GM18909 (cell line): ENCODE data around the gene ARRB2.
"Not testable (repeated sequence)": the region's sequence is repeated elsewhere in the genome, so short reads cannot be mapped to it uniquely, and the experiment has no call there.

ENCODE experiments used
- ATAC-seq: cut with Tn5 transposase; IDR thresholded peaks from one replicate; pipeline ENCODE4 v1.9.1; 2021; ENCODE audit warnings: mild to moderate bottlenecking; ENCODE audit not compliant: unreplicated experiment, poor library complexity

ARRB2 gene

DNA sequence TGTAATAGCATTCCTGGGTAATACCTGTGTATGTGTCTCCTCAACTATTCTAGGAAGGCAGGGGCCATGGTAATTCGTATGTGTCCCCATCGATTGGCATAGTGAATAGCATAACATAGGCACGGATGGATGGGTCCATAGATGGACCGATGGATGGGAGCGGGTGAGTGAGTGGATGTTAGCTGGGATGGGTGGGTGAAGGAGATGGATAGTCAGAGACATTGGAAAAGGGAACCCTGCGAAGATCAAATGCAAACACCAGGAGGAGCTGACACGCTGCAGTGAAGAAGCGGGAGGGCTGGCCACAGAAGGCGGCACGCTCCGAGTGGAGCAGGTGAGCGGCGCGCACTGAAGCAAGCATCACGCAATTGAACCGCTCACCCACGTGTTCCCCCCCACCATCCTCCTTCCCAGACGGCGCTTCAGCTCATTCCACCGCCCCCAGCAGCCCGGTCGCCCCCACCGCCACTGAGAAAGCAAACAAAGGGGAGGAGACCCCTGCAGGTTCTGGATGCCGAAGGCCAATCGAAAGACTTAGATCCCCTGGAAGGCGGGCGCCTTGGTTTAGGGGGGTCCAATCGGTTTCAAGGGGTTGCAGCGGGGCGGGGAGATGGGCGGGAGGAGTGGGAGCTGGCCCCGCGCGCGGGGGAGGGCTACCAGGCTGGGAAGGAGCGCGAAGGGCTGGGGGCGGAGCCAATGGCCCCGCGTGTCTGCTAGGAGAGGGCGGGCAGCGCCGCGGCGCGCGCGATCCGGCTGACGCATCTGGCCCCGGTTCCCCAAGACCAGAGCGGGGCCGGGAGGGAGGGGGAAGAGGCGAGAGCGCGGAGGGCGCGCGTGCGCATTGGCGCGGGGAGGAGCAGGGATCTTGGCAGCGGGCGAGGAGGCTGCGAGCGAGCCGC is at the start of gene ARRB2:
TSS of gene ARRB2 (plus strand) at position 839 of the 899 bp plus-strand sequence. CDS start 90 bp downstream, outside the sequence.
- peak; percentile 88 for ATAC-seq

DNA sequence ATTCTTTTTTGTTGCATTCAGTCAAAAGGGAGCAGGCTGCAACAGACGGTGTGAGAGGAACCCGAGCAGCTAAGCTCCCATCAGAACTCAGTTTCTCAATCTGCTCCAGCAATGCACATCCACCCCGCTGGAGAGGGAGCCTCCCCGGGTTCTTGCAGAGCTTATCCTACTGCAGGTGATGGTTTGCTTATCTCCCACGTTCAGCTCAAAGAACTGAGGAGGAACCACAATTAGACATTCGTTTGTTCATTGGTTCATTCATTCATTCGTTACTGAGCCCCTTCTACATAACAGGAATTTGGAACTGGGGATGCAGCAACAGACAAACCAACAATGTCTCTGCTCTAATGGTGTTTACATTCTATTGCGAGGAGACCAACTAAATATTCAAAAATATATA is 46.7 kb upstream of the ARRB2 start:
- ATAC-seq, result no peak

DNA sequence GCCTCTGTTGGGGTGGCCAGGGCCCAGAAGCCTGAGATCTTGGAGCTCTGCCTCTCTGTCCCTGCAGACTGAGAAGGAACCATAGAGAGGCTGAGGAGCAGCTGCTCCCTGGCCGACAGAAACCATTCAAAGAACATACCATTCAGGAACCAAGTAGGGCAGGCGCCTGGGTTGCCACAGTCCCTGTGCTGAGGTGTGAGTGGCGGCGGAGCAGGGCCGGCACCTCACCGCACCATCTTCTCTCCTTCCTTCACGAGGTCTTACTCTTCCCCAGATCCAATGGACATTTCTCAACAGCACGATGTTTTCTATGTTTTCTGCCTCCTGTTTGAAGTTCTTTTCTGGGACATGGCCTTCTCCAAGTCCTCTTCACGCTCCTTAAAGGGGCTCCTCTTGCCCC is 46.2 kb upstream of the ARRB2 start:
- ATAC-seq, result no peak

DNA sequence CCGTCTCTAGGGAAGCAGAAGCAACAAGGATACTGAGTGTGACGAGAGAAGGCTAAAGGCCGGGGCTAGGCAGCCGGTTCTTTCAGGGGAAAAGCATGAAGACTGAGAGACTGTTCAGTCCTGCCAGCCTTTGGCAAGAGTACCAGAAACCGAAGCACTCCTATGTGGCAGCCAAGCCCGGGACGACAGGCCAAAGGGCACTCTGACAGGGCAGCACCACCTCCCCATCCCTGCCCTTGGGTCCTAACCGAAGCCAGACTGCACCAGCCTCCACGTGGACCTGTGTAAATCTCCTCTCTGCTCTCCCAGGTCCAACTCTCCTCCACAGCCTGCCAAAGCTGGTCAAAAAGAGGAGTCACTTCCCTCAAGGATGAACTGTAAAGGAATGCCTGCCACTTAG is 45.4 kb upstream of the ARRB2 start:
- no peak for ATAC-seq

DNA sequence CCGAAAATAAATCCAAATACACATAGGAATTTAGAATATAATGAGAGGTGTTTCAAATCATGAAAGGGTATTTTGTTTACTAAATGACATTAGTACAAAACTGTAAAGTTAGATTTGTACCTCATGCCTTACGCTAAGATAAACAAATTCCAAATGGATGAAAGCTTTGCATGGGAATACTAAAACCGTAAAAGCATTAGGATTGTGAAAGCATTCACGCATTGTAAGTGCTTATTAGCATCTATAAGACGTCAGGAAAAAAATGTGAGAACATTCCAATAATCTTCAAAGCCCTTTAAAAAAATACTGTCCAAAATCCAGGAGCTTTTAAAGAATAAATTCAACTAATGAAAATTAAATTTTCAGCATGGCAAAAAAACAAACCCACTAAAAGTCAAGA is 44.1 kb upstream of the ARRB2 start:
- ATAC-seq, result no peak

DNA sequence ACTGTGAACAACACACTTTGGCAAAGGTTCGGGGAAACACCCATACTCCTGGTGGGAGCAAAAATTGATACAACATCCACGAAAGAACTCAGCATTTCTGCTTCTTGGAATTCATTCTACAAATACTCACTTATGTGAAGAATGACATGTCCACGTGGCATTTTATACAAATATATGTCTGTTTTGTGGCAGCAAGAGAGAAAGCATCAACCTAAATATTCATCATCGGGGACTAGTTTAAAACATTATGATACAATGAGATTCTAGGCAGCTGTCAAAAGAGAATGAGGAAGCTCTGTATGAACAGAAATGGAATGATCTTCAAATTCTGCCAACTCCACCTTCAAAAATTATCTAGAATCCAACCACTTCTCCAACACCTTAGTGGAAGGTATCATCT is 43.3 kb upstream of the ARRB2 start:
- no peak for ATAC-seq

DNA sequence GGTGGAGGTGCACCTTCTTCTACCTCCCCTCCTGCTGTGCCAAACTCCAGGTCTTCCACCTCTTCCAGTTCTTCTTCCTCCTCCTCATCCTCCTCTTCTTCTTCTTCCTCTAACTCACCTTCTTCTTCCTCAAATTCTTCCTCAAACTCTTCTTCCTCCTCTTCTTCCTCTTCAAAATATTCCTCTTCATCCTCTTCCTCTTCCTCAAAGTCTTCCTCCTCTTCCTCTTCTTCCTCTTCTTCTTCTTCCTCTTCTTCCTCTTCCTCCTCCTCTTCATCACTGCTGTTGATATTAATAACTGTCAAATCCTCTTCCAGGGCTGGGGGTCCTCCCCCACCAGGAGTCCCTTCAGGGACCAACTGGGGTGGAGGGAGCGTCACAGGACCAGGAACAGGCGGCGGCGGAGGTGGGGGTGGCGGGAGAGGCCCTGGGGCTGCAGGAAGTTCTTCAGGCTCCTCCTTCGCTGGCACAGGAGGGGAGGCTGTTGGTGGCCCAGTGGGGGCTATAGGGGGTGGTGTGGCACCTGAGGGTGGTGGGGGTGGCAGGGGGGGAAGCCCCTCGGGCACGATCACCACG is 38.3 kb upstream of the ARRB2 start:
- no peak for ATAC-seq

DNA sequence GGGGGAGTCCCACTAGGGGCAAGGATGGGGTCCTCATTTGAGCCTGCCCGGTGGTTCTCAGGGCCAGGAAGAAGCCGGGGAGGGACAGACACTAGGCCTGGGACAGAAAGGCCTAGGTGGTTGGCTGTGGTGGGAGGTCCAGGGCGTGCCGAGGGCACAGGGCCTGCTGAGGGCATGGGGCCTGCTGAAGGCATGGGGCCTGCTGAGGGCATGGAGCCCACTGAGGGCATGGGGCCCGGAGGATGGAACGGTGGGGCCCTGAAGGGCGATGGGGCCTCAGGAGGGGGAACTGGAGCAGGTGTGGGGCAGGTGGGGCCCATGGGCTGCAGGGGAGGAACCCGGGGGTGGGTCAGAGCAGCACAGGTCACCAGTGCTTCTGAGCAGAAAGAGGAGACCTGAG is 37.7 kb upstream of the ARRB2 start:
- no peak for ATAC-seq

DNA sequence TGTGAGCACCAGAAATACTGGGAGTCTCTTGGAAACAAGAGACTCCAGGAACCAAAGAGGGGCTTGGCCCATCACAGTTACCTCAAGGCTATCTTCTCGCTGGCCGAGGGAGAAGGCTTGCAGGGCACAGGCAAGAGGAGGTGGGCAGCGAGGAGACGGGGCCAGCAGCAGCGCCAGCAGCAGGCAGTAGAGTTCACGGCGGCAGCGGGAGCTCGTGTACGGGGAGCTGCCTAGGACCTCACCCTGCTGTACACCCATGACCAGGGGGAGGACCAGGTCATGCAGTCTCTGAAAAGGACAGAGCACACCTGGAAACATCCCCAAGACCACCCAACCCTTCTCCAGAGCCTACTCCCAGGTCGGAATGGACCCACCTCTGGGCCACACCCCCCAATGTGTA is 37.3 kb upstream of the ARRB2 start:
- ATAC-seq, result no peak

DNA sequence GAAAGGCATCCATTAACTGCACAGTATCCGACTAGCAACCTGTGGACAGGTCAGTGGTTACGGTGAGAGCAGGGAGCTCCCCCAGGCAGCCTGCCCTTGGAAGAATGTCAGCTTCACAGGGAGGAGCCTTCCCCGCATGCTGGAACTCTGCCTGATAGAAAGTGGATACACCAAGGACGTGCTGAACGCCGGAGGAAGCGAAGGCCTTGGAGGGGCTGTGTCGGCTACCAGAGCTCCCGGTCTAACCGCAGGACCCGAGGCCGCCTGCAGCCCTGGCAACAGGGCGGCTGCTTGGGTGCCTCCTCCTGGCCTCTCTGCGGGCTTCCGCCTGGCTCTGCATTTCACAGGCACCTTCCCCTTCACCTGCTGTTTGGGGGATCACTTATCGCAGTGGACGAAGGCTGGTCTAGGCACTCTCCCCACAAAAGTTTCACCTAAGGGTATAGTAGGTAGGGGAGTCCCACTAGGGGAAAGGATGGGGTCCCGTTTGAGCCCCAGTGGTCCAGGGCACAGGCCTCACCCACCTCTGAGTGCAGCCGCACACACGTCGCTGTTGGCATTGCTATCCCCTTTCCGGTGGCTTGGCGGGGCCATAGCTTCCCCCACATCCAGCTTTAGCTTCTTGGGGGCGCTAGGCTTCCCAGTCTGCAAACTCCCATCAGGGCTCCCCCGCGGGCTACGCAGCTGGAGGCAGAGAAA is 36.3 kb upstream of the ARRB2 start:
- ATAC-seq, result no peak

DNA sequence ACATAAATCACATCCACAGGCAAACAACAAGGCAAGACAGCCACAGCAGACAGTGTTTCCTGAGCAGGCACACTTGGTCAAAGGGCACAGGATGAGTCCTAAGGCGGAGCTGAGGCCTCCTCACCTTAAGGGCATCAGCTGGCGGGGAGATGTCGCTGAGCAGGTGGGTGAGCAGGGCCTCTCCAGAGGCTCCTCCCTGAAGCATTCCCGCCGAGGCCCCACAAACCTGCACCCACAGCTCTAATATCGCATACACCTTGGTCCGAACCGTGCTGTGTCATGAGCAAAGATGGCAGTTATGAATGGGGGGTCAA is 35.8 kb upstream of the ARRB2 start:
- ATAC-seq, result no peak

DNA sequence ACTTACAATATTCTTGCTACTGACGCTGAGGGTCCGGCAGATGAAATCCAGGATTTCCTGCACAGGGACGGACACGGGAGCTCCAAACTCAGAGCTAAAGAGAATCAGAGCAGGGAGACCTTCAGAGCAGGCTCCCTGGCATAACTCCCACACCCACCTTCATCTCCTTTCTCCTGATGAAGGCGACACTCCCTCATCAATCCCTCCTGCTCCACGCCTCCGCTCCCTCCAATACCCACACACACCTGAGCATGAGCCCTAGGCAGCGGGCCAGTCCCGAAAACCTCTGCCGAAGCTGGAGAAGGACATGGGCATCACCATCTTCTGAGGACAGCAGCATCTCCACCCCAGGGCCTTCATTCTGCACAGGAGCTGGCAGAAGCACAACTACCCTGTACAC is 34.6 kb upstream of the ARRB2 start:
- ATAC-seq, result no peak

DNA sequence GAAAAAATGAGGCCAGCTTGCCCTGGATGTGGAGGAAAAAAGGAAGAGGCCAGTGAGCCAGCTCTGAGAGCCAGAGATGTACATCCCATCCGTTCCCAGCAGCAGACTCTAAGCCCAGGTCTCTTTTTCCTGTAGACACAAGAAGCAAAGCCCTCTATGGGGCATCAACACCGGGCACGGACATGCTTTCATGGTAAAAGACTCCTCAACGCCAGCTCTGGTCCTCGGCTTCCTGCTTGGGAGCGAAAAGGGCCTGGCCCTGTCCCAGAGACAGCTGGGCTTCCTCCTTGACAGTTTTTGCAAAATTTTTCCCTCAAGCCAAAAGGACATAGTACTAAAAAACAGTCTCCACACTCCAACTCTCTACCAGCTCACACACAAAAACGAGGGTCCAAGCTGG is 33.6 kb upstream of the ARRB2 start:
- no peak for ATAC-seq

DNA sequence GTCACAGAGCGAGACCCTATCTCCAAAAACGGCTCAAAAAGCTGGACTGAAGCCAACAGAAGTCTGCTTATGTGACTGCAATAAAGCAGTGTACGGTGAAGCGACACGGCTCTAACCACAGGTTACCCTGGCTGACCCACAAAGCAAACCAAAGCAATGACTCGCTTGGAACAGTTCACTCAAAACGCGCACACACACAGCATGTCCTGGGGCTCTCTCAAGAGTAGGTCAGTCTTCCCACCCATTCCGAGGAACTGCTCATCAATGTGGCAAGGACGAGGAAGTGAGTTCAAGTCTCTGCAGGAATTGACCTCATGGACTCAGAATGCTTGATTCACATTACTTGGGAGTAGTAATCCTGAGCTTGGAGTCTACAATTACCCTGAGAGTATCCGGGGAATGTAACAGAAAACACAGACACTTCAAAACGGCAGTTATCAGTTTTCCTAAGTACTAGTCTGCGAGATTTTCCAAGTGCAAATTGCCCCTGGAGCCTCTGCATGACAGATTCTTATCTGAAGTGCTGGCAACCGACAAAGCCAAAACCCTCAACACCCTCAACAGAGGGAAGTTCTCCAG is 31.9 kb upstream of the ARRB2 start:
- ATAC-seq, result no peak

DNA sequence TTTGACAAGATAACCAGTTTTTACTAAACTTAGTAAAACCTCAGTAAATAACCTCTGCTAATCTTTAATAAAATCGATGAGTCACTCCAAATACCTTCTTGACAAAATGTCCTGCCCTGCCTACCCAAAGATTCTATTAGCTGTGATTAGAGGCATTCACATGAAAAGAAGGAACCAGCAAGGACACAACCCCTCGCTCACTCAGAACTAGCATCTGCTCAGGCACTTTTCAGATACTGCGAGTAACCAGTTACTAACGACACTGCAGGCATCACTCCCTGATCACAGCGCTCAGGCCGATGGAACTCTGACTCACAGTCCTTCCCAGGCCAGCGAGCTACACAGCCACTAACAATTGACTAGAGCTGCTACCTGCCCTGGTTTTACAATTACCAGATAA is 30.8 kb upstream of the ARRB2 start:
- no peak for ATAC-seq

DNA sequence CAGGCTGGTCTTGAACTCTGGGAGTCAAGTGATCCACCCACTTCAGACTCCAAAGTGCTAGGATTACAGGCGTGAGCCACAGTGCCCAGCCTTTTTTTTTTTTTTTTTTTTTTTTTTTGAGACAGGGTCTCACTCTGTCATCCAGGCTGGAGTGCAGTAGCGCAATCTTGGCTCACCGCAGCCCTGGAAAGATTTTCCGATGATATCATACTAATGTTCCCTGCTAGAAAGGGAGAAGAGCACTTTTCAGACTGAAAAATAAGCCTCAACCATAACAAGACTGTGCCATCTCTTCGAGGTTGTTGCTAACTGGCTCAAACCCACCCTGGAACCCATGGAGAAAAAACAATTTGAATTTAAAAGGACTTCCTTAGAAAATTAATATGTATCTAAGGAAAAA is 26.7 kb upstream of the ARRB2 start:
- ATAC-seq, result not testable (repeated sequence)

DNA sequence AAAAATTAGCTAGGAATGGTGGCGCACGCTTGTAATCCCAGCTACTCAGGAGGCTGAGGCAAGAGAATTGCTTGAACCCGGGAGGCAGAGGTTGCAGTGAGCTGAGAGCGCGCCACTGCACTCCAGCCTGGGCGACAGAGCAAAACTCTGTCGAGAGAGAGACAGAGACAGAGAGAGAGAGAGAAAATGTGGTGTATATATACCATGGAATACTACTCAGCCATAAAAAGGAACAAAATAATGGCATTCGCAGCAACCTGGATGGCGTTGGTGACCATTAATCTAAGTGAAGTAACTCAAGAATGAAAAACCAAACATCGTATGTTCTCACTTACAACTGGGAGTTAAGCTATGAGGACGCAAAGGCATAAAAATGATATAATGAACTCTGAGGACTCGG is 20.6 kb upstream of the ARRB2 start:
- not testable (repeated sequence) for ATAC-seq

DNA sequence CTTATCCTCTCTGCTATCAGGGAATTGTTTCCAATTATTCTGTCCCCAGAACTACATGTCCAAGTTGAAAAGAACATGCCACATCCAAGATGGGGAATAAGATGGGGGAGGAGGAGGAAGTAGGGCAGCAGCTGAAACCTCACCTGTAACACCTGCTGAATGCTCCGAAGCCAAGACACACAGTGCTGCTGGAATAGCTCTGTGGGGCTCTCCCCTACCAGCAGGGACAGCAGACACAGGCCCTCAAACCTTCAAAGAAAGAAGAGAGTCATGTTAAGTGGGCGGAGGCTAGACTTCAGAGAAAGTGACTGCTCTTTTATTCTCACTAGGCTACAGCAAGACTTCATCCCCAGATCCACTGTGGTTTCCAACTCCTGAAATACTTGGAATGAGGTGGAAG is 19.7 kb upstream of the ARRB2 start:
- ATAC-seq, result no peak

DNA sequence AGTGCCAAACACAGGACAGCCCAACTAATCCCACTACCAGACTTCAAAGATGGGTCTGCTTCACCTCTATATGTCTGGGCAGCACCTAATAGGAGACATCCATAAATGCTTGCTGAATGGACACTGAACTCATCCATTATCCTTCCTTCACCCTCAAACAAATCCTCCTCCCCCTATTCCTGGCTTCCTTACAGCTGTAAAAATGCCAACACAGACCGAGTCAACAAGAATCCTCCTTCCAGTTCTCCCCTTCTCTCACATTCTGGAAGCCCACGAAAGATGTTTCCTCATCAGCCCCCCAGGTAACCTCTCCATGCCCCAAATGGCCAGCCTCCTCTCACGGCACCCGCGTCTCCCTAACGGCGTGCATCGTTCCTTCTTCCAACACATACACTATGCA is 18.7 kb upstream of the ARRB2 start:
- no peak for ATAC-seq

DNA sequence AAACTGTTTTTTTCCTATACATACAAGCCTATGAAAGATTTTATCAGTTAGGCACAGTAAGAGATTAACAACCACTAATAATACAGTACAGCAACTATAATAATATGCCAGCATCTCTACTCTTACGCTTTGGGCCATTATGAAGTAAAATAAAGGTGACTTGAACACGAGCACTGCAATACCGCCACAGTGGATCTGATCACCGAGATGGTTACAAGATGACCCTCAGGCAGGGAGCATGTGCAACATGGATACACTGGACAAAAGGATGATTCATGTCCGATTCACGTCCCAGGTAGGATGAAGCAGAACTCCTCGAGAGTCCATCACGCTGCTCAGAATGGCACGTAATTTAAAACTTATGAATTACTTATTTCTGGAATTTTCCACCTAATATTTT is 17.0 kb upstream of the ARRB2 start:
- no peak for ATAC-seq

DNA sequence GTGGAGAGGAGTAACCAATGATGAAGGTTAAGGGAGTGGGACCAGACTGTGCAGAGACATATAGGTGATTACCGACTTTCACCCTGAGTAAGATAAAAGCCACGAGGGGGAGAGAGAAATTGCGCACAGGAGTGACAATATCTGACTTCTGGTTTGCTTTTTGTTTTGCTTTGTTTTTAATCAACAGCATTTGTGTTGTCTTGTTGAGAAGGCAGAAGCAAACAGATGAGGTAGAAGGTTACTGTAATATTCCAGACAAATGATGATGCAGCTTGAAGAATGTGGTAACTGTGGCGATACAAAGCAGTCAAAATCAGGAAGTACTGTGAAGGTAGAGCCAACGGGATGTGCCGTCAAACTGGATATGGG is 14.0 kb upstream of the ARRB2 start:
- no peak for ATAC-seq
